LNCaP clone FGC (cell line): ENCODE data around the gene CUL1.

ENCODE experiments used
- DNase-seq: peaks from one replicate; pipeline ENCODE4 v3.0.0-alpha.2; 2011; ENCODE audit warnings: low read depth
- H3K4me3 ChIP-seq: 2 replicates; pipeline ENCODE4 v1.5.1; 2011; ENCODE audit warnings: mild to moderate bottlenecking, low read depth, low read length, control low read depth
- CTCF ChIP-seq: IDR thresholded peaks from 2 replicates; pipeline ENCODE4 v1.5.1; 2012; ENCODE audit warnings: mild to moderate bottlenecking; ENCODE audit not compliant: control insufficient read depth, insufficient read depth; ENCODE audit errors: extremely low read depth

CUL1 gene

GRCh38 chr7:148695953-148696352 lies 2.8 kb upstream of the CUL1 start:
- DNase-seq, result no peak
- H3K4me3 ChIP-seq, result no peak overlapping the region
- no peak for TF ChIP-seq CTCF

GRCh38 chr7:148696787-148697186 lies 1.9 kb upstream of the CUL1 start:
- TF ChIP-seq CTCF, result no peak
- no peak overlapping the region for H3K4me3 ChIP-seq
- no peak for DNase-seq

- no peak for TF ChIP-seq CTCF
- H3K4me3 ChIP-seq, result peak overlapping the region; percentile 80
- DNase-seq, result no peak
Measured at GRCh38 chr7:148697256-148698006, 1.3 kb upstream of the CUL1 start.

GRCh38 chr7:148698007-148698396 lies 701 bp upstream of the CUL1 start:
- DNase-seq, result no peak
- no peak for TF ChIP-seq CTCF
- H3K4me3 ChIP-seq, result peak overlapping the region; percentile 80

GRCh38 chr7:148699024-148699781 lies 500 bp downstream of the CUL1 start:
- peak overlapping the region; percentile 80 for H3K4me3 ChIP-seq
- no peak for TF ChIP-seq CTCF
- no peak for DNase-seq

- peak overlapping the region; percentile 80 for H3K4me3 ChIP-seq
- DNase-seq, result peak; percentile 21
- TF ChIP-seq CTCF, result no peak
Measured at GRCh38 chr7:148699782-148700629, 1.3 kb downstream of the CUL1 start.
